Measurements from ENCODE around the gene ANKRA2. TPM values are rescaled to one million over a fixed set of nuclear protein-coding genes. Genes with fewer than 3 reads are reported as not detected.

The ANKRA2 gene
- total RNA-seq, 1 donor: 14.8 TPM

- DNase-seq (ENCODE audit: low read depth in 2 of 3, low spot score in 2 of 3): no peak
Observed at GRCh38 chr5:73507062-73507461, 58.4 kb downstream of the ANKRA2 start.

- no peak for DNase-seq (ENCODE audit: low read depth in 2 of 3, low spot score in 2 of 3)
Observed at GRCh38 chr5:73506459-73506955, 58.9 kb downstream of the ANKRA2 start.

Other genes starting within 250 kb of the ANKRA2 start
- gene FOXD1, start 116.9 kb downstream of the ANKRA2 start, total RNA-seq: not detected
- 141 TPM for gene BTF3, start 67.2 kb downstream of the ANKRA2 start, total RNA-seq
- 31.0 TPM for gene UTP15, start 104 bp upstream of the ANKRA2 start, total RNA-seq
- 0.27 TPM for gene ARHGEF28, start 60.6 kb upstream of the ANKRA2 start, total RNA-seq

Measured in hematopoietic multipotent progenitor cell (in vitro differentiated cells).